Activated T-cell treated with anti-CD3 and anti-CD28 coated beads, Interleukin-2, amount 50 U/mL, for 72 hours (primary cell): Measurements from ENCODE around the gene DESI2. TPM values are rescaled to one million over a fixed set of nuclear protein-coding genes. Genes with fewer than 3 reads are reported as not detected.

Experiments
- ATAC-seq, 2 donors: fragments of 150-1000 bp; cut with Tn5 transposase; replicated peaks in 1 of 2; 2 replicates each; pipeline ENCODE4 v1.10.0; 2021; ENCODE audit warnings: moderate library complexity in 2 of 2, mild to moderate bottlenecking in 1 of 2
- DNase-seq, 2 donors: peaks; one replicate each; pipeline ENCODE4 v3.0.0; 2021 to 2022; ENCODE audit warnings: mixed read lengths in 1 of 2
- H3K27ac Mint-ChIP-seq: one replicate; pipeline ENCODE4 v1.8.0; 2022; ENCODE audit warnings: mild to moderate bottlenecking, moderate library complexity, mixed read lengths
- H3K27me3 Mint-ChIP-seq: one replicate; pipeline ENCODE4 v1.8.0; 2022; ENCODE audit warnings: low read depth, mixed read lengths
- H3K36me3 Mint-ChIP-seq, 2 donors: one replicate each; pipeline ENCODE4 v1.8.0; 2022; ENCODE audit warnings: mixed read lengths in 2 of 2, mild to moderate bottlenecking in 1 of 2; ENCODE audit not compliant: insufficient read depth in 2 of 2
- H3K4me1 Mint-ChIP-seq: one replicate; pipeline ENCODE4 v1.8.0; 2022; ENCODE audit warnings: low read depth, mixed read lengths
- H3K4me3 Mint-ChIP-seq, 2 donors: one replicate each; pipeline ENCODE4 v1.8.0; 2022; ENCODE audit warnings: mild to moderate bottlenecking in 2 of 2, mixed read lengths in 2 of 2, moderate library complexity in 2 of 2
- H3K9me3 Mint-ChIP-seq, 2 donors: one replicate each; pipeline ENCODE4 v1.8.0; 2022; ENCODE audit warnings: mixed read lengths in 2 of 2
- total RNA-seq, 2 donors: library from RNA; stranded (reverse); gene quantifications; one replicate each; pipeline ENCODE4 v1.2.3, GENCODE V29; 2022

DESI2 gene
- total RNA-seq, 2 donors from 2014 or later = 35.0 to 41.0 TPM

DNA sequence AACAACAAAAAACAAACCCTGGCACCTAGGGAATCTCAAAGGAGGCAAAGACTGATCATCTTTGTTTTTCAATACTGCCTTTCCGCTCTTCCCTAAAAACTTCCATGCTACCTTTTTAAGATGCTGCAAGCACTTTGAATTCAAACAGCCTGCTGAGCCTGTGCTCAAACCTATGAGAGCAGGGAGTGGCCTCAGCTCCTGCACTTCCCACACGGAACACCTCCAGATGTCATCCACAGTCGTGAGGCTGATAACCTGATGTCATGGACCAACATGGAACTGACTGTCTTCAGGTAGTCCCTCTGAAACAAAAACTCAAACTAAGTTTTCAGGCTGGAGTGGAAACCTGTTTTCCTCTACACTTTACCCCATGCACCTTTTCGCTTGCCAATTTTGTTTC is 46.8 kb downstream of the DESI2 start:
- DNase-seq = no peak
- H3K4me1 Mint-ChIP-seq = no peaks in the 10 kb centered on the region
- H3K9me3 Mint-ChIP-seq = peaks cover 2% of the 10 kb centered on the region in 2 donors
- ATAC-seq = no peak
- H3K27me3 Mint-ChIP-seq = no peaks in the 10 kb centered on the region
- H3K27ac Mint-ChIP-seq = no peak overlapping the region
- H3K36me3 Mint-ChIP-seq = peaks cover 17 to 37% of the 10 kb centered on the region in 2 donors
- H3K4me3 Mint-ChIP-seq = no peak overlapping the region

DNA sequence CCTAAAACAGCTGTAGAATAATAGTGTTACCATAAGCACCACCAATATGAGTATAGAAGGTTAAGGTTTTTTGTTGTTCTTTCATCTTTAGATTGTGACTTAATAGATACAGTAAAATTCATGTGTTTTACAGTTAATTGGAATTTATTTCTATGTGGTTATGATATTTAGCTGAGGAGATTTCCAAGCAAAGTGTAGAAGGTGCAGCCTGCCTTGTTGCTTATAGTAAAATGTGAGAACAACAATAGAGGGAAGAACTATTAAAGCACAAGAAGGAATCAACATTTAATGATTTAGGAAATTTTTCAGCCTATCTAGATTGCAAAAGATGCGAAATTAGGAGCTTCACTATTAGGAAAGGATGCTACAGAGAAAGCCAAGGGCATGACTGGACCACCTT is 47.9 kb downstream of the DESI2 start:
- Mint-ChIP-seq H3K27me3 (no peaks in the 10 kb centered on the region), H3K36me3 (peaks cover 17 to 38% of the 10 kb centered on the region in 2 donors), H3K4me3 (no peak overlapping the region), H3K27ac (no peak overlapping the region), H3K9me3 (peaks cover 2% of the 10 kb centered on the region in 2 donors), H3K4me1 (no peaks in the 10 kb centered on the region)
- ATAC-seq = no peak
- no peak for DNase-seq

DNA sequence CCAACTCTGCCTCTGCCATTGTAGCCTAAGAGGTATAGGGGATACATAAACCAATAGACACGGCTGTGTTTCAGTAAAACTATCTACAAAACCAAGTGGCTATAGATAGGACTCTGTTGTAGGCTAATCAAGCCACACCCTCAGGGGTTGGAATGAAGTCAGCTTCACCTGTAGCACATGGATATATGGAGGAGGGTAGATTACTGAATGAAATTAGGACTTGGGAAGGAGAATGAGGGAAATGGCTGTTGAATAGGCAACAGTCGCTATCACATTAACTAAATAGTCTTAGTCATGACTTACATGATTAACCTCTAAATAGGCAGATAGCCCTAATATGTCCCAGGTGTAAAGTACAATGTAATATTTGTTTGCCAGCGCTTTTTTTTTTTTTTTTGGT is 49.7 kb downstream of the DESI2 start:
- peaks cover 14 to 32% of the 10 kb centered on the region in 2 donors for H3K36me3 Mint-ChIP-seq

DNA sequence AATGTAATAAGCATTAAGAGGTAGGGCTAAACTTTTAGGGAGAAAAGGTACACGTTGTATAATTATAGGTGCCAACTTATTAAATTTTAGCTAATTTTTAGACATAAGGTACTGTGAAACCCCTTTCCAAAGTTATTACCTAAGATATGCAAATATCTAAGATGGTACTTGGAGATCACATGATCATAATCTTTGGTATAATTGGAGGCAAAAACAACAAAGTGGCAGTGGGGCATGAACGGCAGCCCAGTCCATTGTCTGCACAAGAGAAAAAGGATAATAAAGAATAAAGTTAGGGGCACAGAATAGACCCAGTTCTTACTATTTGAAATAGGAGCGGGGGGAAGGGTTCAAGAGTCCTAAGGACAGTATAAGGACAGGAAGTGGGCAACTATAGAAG is 51.2 kb downstream of the DESI2 start:
- Mint-ChIP-seq H3K9me3 (peaks cover 0 to 2% of the 10 kb centered on the region in 2 donors), H3K27me3 (no peaks in the 10 kb centered on the region), H3K27ac (no peak overlapping the region), H3K36me3 (peaks cover 6 to 22% of the 10 kb centered on the region in 2 donors), H3K4me3 (no peak overlapping the region), H3K4me1 (no peaks in the 10 kb centered on the region)
- ATAC-seq = no peak
- no peak for DNase-seq

More for the DNA sequence above, 49.7 kb downstream of the DESI2 start:
- Mint-ChIP-seq H3K4me1 (no peaks in the 10 kb centered on the region), H3K27me3 (no peaks in the 10 kb centered on the region), H3K9me3 (peaks cover 2% of the 10 kb centered on the region in 2 donors), H3K27ac (no peak overlapping the region), H3K4me3 (no peak overlapping the region)
- no peak for DNase-seq
- ATAC-seq = no peak

DNA sequence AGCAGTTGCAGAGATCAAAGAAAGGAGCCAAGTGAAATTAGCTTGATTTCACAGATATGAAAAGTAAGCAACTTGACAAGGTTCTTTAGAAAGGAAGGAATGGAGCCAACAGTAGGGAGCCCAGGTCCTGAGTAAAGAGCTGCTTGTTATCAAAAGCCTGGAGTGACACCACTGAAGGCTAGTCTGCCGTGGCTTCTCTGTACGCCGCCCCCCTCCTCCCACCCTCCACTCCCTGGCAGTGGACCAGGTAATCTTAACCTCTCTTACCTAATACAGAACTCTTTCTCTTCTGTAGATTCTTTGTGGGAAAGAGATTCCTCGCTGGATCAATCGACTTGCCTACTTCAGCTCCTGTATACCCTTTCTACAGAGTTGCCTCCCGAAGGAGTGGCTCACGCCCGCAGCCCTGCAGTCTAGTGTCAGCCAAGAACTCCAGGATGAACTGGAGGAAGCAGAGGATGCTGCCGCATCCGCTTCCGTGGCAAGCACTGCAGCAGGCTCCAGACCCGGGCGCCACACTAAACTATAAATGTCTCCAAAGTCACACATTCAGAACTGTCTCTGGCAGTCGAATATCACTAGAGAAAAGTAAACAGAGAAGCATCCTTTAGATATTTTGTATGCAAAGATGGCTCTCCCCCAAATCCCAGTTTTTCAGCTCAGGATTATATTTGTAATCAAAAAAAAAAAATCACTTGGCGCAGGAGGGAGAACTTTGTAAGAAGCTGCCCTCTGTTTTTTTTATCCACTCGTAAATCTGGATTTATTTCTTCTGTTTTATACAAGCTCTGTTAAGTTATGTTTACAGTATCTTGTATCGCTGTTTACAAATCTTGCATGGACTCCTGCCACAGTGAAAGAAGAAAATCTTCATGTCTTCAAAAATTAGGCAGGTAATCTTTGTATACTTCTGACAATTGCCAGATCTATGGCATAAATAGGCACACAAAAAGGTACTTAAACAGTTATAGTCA is 52.6 kb downstream of the DESI2 start:
- Mint-ChIP-seq H3K9me3 (peaks cover 0 to 2% of the 10 kb centered on the region in 2 donors), H3K27me3 (no peaks in the 10 kb centered on the region), H3K27ac (no peak overlapping the region), H3K36me3 (peaks cover 2 to 10% of the 10 kb centered on the region in 2 donors), H3K4me3 (no peak overlapping the region), H3K4me1 (no peaks in the 10 kb centered on the region)
- DNase-seq (no peak), ATAC-seq (no peak)

DNA sequence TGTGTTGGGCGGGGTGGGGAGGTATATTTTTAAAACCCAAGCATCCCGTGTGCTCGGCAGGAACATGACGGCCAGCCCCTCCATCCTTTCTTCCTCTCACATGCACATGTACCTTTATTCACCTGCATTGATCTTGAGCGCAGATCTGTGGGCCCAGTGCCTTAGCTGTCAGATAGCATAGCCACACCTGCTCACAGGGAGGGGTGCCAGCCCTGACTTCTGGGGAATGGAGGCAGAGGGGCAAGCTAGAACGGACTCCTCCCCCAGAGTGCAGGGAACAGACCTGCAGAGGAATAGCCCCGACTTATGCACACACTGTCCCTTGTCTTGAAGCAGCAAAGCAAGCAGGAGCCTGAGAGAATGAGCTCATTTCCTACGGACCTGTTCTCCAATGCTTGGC is 56.1 kb downstream of the DESI2 start:
- Mint-ChIP-seq H3K4me1 (peaks cover 6% of the 10 kb centered on the region), H3K27ac (no peak overlapping the region), H3K9me3 (no peaks in the 10 kb centered on the region), H3K36me3 (peaks cover 0 to 2% of the 10 kb centered on the region in 2 donors), H3K27me3 (no peaks in the 10 kb centered on the region), H3K4me3 (no peak overlapping the region)
- no peak for ATAC-seq
- DNase-seq = no peak

DNA sequence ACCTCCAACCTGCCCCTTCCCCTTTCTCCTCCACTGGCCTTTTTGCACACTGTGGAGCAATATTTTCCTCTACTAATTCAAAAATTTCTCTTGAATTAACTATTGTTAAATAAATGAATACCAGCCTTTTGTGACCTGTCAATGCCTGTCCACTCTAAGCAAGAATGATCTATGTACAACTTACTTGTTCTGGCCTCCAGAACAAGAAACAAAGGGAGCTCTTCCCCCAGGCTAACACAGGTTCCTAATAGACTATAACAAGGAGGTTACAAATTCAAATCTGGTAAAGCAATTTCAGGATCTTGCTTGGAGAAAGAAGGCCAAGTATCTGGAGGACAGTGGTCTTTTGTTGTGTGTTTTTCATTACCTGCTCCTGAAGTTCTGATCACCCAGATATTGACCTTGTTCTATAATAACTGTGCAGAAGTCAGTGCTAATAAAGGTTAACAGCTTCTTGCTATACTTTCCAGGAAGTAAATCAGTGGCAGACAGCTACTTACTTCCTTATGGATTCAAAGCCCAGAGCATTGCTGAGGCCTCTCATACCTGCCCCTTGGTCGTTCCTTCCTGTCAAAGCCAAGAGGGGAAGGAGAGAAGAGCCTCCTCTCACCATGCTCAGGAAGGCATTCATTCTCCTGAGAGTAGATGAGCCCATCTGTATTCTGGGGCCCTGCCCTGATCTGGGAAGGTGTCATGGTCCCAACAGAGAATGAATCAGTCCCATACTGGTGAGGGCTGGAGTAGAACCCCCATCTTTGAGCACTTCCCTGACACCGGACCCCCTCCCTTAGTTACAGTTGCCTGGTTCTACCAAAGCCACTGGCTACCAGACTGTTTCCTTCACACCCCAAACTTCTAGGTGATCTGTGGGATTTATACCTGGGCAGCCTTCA is 56.8 kb downstream of the DESI2 start:
- DNase-seq = no peak
- H3K27ac Mint-ChIP-seq = no peak overlapping the region
- no peaks in the 10 kb centered on the region for H3K9me3 Mint-ChIP-seq
- peaks cover 6% of the 10 kb centered on the region for H3K4me1 Mint-ChIP-seq
- H3K36me3 Mint-ChIP-seq = peaks cover 0 to 2% of the 10 kb centered on the region in 2 donors
- no peak for ATAC-seq
- H3K27me3 Mint-ChIP-seq = no peaks in the 10 kb centered on the region
- H3K4me3 Mint-ChIP-seq = no peak overlapping the region

DNA sequence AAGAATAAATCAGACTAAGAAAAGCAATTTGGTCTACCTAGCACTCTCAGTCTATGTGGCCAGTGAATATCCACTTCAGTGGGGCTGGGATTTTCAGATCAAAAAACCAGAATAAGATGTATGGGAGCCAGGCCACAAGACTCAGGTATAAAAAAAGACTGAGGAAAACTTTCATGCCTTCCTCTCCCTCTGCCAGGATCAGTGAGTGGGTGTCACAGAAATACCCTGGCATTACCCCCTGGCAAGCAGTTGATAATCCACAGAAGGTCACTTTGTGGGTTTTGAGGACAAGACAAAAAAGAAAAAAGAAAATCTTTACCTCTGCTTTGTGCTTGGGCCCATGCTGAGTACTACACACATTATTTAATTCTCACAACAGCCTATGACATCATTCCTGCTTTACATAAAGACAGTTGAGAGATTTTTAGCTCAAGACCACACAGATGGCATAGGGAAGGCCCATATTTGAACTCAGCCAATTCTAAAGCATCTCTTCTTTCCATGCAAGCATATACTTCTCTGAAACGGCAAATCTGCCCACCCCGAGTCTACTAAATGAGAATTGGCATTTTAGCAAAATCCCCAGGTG is 57.6 kb downstream of the DESI2 start:
- ATAC-seq (no peak), DNase-seq (no peak)
- Mint-ChIP-seq H3K27me3 (no peaks in the 10 kb centered on the region), H3K4me1 (peaks cover 6% of the 10 kb centered on the region), H3K36me3 (peaks cover 0 to 1% of the 10 kb centered on the region in 2 donors), H3K27ac (no peak overlapping the region), H3K4me3 (no peak overlapping the region), H3K9me3 (no peaks in the 10 kb centered on the region)

DNA sequence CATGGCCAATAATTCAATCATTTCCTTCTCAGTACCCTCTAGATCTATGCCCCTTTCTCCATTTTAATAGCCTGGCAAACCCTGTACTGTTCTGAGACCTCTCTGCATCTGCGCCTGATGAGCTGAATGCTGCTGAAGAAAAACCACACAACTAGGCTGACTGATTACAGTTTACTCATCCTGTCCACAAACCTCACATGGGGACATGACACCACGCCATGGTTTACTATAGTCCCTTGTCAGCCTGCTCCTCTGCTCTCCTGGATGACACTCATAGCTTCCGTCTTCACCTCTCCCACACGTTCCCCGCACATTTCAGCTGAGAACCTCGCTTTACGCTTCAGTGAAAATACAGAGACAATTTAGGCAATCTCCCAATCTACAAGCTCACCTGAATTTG is 59.7 kb downstream of the DESI2 start:
- ATAC-seq = peak; percentile 93 to 97
- no peak overlapping the region for H3K4me3 Mint-ChIP-seq
- no peaks in the 10 kb centered on the region for H3K36me3 Mint-ChIP-seq
- H3K4me1 Mint-ChIP-seq = peaks cover 6% of the 10 kb centered on the region
- peak; percentile 31 to 42 for DNase-seq
- H3K27ac Mint-ChIP-seq = no peak overlapping the region
- H3K27me3 Mint-ChIP-seq = no peaks in the 10 kb centered on the region
- H3K9me3 Mint-ChIP-seq = no peaks in the 10 kb centered on the region

DNA sequence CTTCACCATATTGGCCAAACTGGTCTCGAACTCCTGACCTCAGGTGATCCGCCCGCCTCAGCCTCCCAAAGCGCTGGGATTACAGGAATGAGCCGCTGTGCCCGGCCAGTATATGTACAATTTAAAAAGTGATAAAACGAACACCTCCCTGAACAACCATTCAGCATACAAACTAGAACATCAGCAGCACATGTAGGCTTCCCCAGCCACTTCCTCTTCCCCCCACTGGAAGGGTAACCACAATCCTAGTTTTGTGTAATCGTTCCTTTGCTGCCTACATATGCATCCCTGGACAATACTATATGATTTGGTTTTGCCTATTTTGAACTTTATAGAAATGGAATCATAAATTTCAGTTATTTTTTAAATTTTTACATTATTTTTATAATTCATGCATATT is 60.4 kb downstream of the DESI2 start:
- Mint-ChIP-seq H3K27ac (no peak overlapping the region), H3K9me3 (no peaks in the 10 kb centered on the region), H3K27me3 (no peaks in the 10 kb centered on the region), H3K4me1 (peaks cover 6% of the 10 kb centered on the region), H3K4me3 (no peak overlapping the region), H3K36me3 (no peaks in the 10 kb centered on the region)
- no peak for ATAC-seq
- DNase-seq = no peak

DNA sequence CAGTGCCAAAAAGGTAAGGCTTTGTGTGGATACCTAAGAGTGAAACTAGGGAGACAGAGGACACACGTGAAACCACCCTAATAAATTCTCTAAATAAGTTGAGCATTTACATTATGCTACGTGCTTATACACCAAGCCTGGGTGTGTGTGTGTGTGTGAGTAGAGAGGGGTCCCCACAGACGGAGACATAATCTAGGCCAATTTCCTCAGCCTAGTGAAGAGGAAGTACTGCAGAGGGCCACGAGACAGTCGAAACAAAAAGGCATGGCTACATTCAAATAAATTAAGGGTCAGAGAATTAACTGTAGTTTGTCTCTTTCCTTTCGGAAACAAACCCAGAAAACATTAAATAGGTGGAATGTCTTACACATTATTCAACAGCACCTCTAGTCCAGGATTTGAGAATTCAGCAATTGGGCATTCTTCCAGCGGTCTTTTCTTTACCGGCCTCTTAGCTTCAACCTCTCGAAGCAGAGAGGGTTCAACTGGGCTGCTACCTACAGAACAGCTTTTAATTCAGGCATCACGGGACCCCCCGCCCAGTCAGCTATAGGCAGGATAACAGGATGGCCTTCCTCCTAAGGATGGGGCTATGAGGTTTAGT is 75.0 kb downstream of the DESI2 start:
- H3K36me3 Mint-ChIP-seq = peaks cover 0 to 2% of the 10 kb centered on the region in 2 donors
- peaks cover 15% of the 10 kb centered on the region for H3K27me3 Mint-ChIP-seq
- DNase-seq (no peak), ATAC-seq (no peak)
- H3K4me1 Mint-ChIP-seq = peaks cover 13% of the 10 kb centered on the region
- H3K9me3 Mint-ChIP-seq = no peaks in the 10 kb centered on the region
- H3K27ac Mint-ChIP-seq = no peak overlapping the region
- H3K4me3 Mint-ChIP-seq = no peak overlapping the region

DNA sequence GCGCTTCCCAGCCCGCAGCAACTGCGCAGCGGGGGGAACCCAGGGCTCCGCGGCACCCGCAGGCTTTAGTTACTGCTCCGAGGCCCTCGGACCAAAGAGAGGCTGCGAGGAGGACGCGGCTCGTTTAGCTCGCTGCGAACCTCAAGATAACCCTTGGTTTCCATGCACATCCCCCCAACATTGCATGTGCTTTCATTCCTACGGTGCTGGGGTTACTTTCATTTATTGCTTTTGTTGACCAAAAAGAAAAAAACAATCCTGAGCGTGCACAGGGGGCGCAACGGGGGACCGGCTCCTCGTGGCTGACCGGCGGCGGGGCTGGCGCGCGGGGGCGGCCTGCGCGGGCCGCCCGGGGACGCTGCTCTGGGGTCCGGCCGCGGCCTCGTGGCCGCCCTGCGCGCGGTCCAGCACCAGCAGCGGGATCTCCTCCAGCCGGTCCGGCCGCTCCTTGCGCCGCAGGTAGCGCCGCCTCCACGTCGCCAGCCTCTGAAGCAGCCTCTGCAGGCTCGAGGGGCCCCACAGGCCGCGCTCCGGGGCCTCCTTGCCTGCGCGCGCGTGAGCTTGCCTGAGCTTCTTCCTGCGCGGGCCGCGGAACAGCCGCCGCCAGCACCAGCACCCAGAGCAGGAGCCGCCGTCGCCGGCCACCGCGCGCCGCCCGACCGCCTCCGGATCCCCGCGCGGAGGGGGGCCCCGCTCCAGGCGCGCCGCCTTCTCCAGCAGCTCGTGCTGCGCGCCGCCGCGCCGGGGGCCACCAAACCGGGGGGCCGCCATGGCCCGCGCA is 77.4 kb downstream of the DESI2 start:
- H3K27me3 Mint-ChIP-seq = peaks cover 16% of the 10 kb centered on the region
- no peaks in the 10 kb centered on the region for H3K9me3 Mint-ChIP-seq
- no peak overlapping the region for H3K27ac Mint-ChIP-seq
- peaks cover 0 to 2% of the 10 kb centered on the region in 2 donors for H3K36me3 Mint-ChIP-seq
- ATAC-seq (peak; percentile 77 to 82), DNase-seq (peak; percentile 53 to 54)
- peaks cover 13% of the 10 kb centered on the region for H3K4me1 Mint-ChIP-seq
- H3K4me3 Mint-ChIP-seq = peak overlapping the region; percentile 91 to 94
